ENCODE data around the gene SCN5A.

Gene SCN5A

GRCh38 chr3:38647217-38647970 lies 2.1 kb downstream of the SCN5A start:
- DNase-seq, result no peak

- no peak for DNase-seq
These were observed 2.9 kb downstream of the SCN5A start for GRCh38 chr3:38646630-38647029.

GRCh38 chr3:38646062-38646461 lies 3.4 kb downstream of the SCN5A start:
- DNase-seq, result no peak

GRCh38 chr3:38645601-38646000 lies 3.9 kb downstream of the SCN5A start:
- no peak for DNase-seq

GRCh38 chr3:38645076-38645475 lies 4.4 kb downstream of the SCN5A start:
- no peak for DNase-seq

GRCh38 chr3:38644662-38645053 lies 4.8 kb downstream of the SCN5A start:
- DNase-seq, result no peak

- DNase-seq, result no peak
These were observed 5.3 kb downstream of the SCN5A start for GRCh38 chr3:38644016-38644661.

GRCh38 chr3:38643592-38643991 lies 5.9 kb downstream of the SCN5A start:
- no peak for DNase-seq

- no peak for DNase-seq
These were observed 6.4 kb downstream of the SCN5A start for GRCh38 chr3:38643090-38643489.

- DNase-seq, result no peak
These were observed 7.9 kb downstream of the SCN5A start for GRCh38 chr3:38641461-38642110.

- DNase-seq, result no peak
These were observed 8.6 kb downstream of the SCN5A start for GRCh38 chr3:38640661-38641452.

- DNase-seq, result no peak
These were observed 11.1 kb downstream of the SCN5A start for GRCh38 chr3:38638354-38638753.

GRCh38 chr3:38637906-38638305 lies 11.6 kb downstream of the SCN5A start:
- no peak for DNase-seq

- DNase-seq, result no peak
These were observed 12.6 kb downstream of the SCN5A start for GRCh38 chr3:38636881-38637280.

- DNase-seq, result no peak
These were observed 13.0 kb downstream of the SCN5A start for GRCh38 chr3:38636464-38636863.

GRCh38 chr3:38634111-38634510 lies 15.4 kb downstream of the SCN5A start:
- DNase-seq, result no peak

- no peak for DNase-seq
These were observed 16.5 kb downstream of the SCN5A start for GRCh38 chr3:38632989-38633388.

GRCh38 chr3:38630606-38631005 lies 18.9 kb downstream of the SCN5A start:
- no peak for DNase-seq

GRCh38 chr3:38630070-38630469 lies 19.4 kb downstream of the SCN5A start:
- DNase-seq, result no peak

- no peak for DNase-seq
These were observed 20.7 kb downstream of the SCN5A start for GRCh38 chr3:38628835-38629234.

GRCh38 chr3:38627956-38628355 lies 21.5 kb downstream of the SCN5A start:
- DNase-seq, result no peak

GRCh38 chr3:38626171-38626570 lies 23.3 kb downstream of the SCN5A start:
- no peak for DNase-seq

GRCh38 chr3:38623539-38623938 lies 25.9 kb downstream of the SCN5A start:
- no peak for DNase-seq

Measured in activated naive CD4-positive, alpha-beta T cell treated with anti-CD3 and anti-CD28 coated beads, Interleukin-2, amount 50 U/mL, for 16 hours (primary cell).